SU-DHL-6 (cell line): ENCODE measurements around the gene RHBDF2.

ENCODE experiments used
- CTCF ChIP-seq: fragments of 200-600 bp; sonication (generic); IDR thresholded peaks from one replicate; pipeline ENCODE4 v1.5.1; 2017; ENCODE audit warnings: antibody characterized with exemption, mild to moderate bottlenecking, low read length, moderate library complexity; ENCODE audit not compliant: insufficient read depth, poor library complexity, severe bottlenecking
- EZH2phosphoT487 ChIP-seq: fragments of 200-600 bp; sonication (generic), shearing (Covaris generic); conservative IDR thresholded peaks from 2 replicates; pipeline ENCODE4 v1.6.1; 2018; ENCODE audit warnings: mild to moderate bottlenecking, antibody characterized with exemption, low read length, moderate library complexity, mixed read lengths

DNA sequence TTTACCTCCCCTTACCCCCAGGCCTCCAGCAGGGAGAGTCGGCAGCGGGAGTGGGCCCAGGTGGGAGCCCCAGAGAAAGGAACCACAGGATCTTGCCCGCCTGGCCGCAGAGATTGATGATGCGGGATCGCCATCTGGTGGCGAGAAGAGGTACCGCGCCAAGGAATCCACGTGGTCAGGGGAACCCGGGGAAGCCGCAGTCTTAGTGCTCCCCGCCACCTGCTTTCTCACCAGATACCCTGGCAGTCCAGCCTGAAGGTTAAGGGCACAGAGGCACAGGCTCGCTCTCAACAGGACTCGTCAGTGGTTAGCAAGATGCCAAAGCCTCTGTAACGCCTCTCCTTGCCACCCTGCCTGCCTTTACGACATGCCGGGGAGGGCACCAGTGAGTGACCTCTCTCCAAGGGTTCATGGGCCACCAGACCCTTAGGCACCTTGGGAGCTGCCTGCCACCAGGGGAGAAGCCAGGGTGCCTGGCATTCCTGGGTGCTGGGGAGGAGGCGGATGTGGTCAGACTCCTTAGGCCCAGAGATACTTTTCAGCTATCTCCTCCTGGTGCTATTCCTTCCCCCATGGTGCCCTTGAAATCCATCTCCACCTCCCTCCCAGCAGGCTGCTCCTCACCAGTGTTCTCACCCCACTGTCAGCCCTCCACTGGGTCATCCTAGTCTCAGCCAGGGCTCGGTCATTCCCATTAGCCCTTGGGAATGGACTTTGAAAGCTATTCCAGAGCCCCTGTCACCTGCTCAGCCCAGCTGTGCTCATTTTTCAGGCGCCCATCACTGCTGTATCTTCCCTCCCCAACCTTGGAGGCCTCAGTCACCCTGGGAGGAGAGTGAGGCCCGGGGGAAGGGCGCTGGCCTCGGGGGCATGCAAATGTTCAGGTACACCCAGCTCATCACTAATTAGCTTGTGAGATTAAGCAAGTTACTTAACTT is 5.5 kb upstream of the RHBDF2 start:
- TF ChIP-seq CTCF (peak; percentile 75), EZH2phosphoT487 (no peak)
